ENCODE measurements around the gene DNAH17.

The DNAH17 gene

DNA sequence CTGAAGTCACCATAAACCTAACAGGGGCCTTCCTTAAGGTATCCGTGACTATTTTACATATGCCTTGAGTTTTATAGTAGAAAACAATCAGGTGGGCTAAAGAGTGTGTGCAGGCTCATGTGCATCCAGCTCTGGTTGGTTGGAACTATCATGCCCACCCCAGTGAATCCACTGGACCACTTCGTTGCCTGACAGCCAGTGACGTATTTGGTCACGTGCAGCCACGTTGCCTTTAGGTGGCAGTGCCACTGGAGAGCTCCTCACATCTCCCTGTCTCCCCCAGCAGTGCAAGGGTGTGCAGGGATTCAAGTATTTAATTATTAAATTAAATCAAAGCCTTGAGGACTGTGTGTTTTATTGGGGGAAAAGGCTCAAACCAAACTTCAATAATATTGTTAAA, 42.1 kb upstream of the DNAH17 start:
- DNase-seq (ENCODE audit: low spot score): no peak
- ChIA-PET POLR2A (ENCODE audit: low non-redundant PET) (no interaction called here), CTCF (interaction anchor here (0.6 kb wide), 1 partner anchor 126 kb away, joined by 4 read pairs; no protein-coding TSS in a partner anchor)
- TF ChIP-seq CTCF (conservative IDR thresholded peaks at IDR 0.05; ENCODE audit: low read depth): no peak
- H3K27ac ChIP-seq: no peak overlapping the region

DNA sequence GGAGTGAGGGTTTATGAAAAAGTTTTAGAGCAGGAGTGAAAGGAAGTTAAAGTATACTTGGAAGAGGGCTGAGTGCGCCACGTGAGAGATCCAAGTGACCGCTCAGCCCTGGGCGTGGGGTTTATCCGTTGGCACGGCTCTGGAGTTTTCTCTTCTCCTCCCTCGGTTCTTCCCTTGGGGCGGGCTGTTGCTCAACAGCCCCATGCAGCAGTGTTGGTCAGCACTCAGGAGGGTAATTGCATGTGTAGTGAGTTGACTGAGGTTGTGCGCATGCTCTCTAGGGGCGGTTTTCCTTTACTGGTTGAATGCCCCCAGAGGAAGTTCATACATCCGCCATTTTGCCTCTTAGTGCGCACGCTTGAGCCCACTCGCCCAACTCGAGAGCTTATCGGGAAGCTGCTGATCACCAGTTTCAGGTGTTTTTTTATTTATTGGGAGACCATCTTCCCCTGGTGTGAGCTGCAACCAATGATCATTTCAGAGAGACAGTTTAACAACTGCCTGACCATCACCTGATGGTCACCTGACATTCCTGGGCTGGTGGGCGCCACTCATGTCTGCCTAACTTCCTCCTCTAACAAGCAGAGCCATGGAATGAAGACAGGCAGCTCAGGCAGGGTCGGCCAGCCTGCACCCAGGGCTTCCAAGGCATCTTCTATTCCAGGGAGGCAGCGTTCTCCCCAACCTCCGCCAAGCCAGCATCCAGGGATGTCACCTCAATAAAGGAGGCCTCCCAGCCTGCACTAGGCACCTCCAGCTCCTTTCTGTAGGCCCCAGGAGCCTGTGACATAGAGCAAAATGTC, 41.3 kb upstream of the DNAH17 start:
- ChIA-PET POLR2A (ENCODE audit: low non-redundant PET) (no interaction called here), CTCF (interaction anchor here (0.6 to 1.0 kb wide), 3 partner anchors 17 to 125 kb away, joined by 3 to 4 read pairs (median 3); no protein-coding TSS in a partner anchor)
- no peak for TF ChIP-seq CTCF (conservative IDR thresholded peaks at IDR 0.05; ENCODE audit: low read depth)
- H3K27ac ChIP-seq: no peak overlapping the region
- no peak for DNase-seq (ENCODE audit: low spot score)

DNA sequence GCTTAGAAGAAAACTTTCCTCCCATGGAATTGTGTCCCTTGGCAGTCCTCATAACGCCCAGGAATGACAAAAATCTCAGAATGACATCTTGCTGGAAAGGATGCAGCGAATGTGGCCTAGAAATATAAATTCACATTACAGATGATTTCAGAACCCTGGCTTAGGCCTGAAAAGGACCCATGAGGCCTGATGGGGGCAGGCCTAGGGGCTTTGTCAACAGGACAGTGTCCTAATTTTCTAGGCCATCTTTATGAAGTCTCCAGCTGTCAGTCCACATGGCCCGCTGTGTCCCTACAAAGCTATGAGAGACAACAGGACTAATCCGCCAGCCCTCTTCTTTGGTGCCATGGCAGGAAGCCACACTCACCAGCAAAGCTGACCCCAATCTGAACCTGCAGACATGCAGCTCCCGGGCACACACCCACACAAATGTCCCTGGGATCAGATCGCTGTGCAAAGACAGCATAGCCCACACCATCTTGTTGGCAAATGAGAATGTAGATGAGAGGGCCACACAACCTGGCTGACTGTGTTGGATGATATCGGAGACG, 40.4 kb upstream of the DNAH17 start:
- ChIA-PET POLR2A (ENCODE audit: low non-redundant PET) (no interaction called here), CTCF (interaction anchor here (0.5 to 1.0 kb wide), 4 partner anchors 16 to 264 kb away, joined by 3 to 7 read pairs (median 3); no protein-coding TSS in a partner anchor)
- H3K27ac ChIP-seq: no peak overlapping the region
- DNase-seq (ENCODE audit: low spot score): no peak
- TF ChIP-seq CTCF (conservative IDR thresholded peaks at IDR 0.05; ENCODE audit: low read depth): no peak

- no peak for DNase-seq (ENCODE audit: low spot score)
- POLR2A ChIA-PET (ENCODE audit: low non-redundant PET): no interaction called here
- CTCF ChIA-PET: interaction anchor here (0.5 to 1.0 kb wide), 3 partner anchors 24 to 264 kb away, joined by 3 to 7 read pairs (median 3); no protein-coding TSS in a partner anchor
- no peak overlapping the region for H3K27ac ChIP-seq
- TF ChIP-seq CTCF (conservative IDR thresholded peaks at IDR 0.05; ENCODE audit: low read depth): no peak
Measured at GRCh38 chr17:78616946-78617345, 39.8 kb upstream of the DNAH17 start.

GRCh38 chr17:78615631-78616030, 38.4 kb upstream of the DNAH17 start:
- ChIA-PET POLR2A (ENCODE audit: low non-redundant PET) (no interaction called here), CTCF (no interaction called here)
- no peak for DNase-seq (ENCODE audit: low spot score)
- H3K27ac ChIP-seq: no peak overlapping the region
- no peak for TF ChIP-seq CTCF (conservative IDR thresholded peaks at IDR 0.05; ENCODE audit: low read depth)

DNA sequence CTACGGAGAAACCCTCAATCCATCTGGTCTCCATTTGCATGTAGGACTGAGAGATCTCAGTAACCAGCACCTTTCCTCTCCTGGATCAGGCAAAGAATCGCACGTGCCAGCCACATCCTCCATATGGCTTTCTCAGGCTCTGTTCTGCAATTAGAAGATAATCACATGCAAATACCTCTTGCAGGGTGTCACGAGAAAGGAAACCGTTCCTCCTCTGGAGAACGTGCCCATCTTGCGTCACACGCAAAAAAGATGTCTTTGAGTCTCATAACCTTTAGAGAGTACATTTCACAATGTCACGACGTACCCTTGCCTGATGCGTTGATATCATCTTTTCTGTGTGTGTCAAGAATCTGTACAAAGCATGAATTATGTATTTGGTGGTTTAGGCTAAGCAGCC, 36.2 kb upstream of the DNAH17 start:
- POLR2A ChIA-PET (ENCODE audit: low non-redundant PET): no interaction called here
- TF ChIP-seq CTCF (conservative IDR thresholded peaks at IDR 0.05; ENCODE audit: low read depth): no peak
- no peak overlapping the region for H3K27ac ChIP-seq
- CTCF ChIA-PET: no interaction called here
- no peak for DNase-seq (ENCODE audit: low spot score)
